GM08714 (cell line): ENCODE data around the gene MTNR1B.

Experiments
- H3K4me3 ChIP-seq: fragments of 200-500 bp; sonication (Bioruptor generic); 2 replicates; pipeline ENCODE4 v1.5.1; 2014; ENCODE audit warnings: mild to moderate bottlenecking, low read length, inconsistent platforms
- ZNF274 ChIP-seq: IDR thresholded peaks from 2 replicates; pipeline ENCODE4 v1.6.1; 2012; ENCODE audit warnings: mild to moderate bottlenecking, low read depth, low read length

MTNR1B gene

GRCh38 chr11:92969634-92970347 is at the start of gene MTNR1B:
TSS of gene MTNR1B (plus strand) at chr11:92969651. CDS start at chr11:92969726, 75 bp downstream.
- no peak for TF ChIP-seq ZNF274
- H3K4me3 ChIP-seq = no peak within 1 kb of the TSS

GRCh38 chr11:92920331-92920730 is 49.1 kb upstream of the MTNR1B start:
- TF ChIP-seq ZNF274 = no peak
- no peak overlapping the region for H3K4me3 ChIP-seq

GRCh38 chr11:92922731-92923130 is 46.7 kb upstream of the MTNR1B start:
- TF ChIP-seq ZNF274 = no peak
- no peak overlapping the region for H3K4me3 ChIP-seq

GRCh38 chr11:92929246-92929645 is 40.2 kb upstream of the MTNR1B start:
- TF ChIP-seq ZNF274 = no peak
- no peak overlapping the region for H3K4me3 ChIP-seq

GRCh38 chr11:92929653-92930052 is 39.8 kb upstream of the MTNR1B start:
- no peak for TF ChIP-seq ZNF274
- no peak overlapping the region for H3K4me3 ChIP-seq

GRCh38 chr11:92931746-92932422 is 37.6 kb upstream of the MTNR1B start:
- no peak overlapping the region for H3K4me3 ChIP-seq
- TF ChIP-seq ZNF274 = no peak

- TF ChIP-seq ZNF274 = no peak
- no peak overlapping the region for H3K4me3 ChIP-seq
Observed at GRCh38 chr11:92939305-92939704, 30.1 kb upstream of the MTNR1B start.

- H3K4me3 ChIP-seq = no peak overlapping the region
- no peak for TF ChIP-seq ZNF274
Observed at GRCh38 chr11:92941676-92942571, 27.5 kb upstream of the MTNR1B start.

- no peak for TF ChIP-seq ZNF274
- H3K4me3 ChIP-seq = no peak overlapping the region
Observed at GRCh38 chr11:92946707-92947106, 22.7 kb upstream of the MTNR1B start.

GRCh38 chr11:92948116-92948515 is 21.3 kb upstream of the MTNR1B start:
- no peak overlapping the region for H3K4me3 ChIP-seq
- no peak for TF ChIP-seq ZNF274

GRCh38 chr11:92954003-92954402 is 15.4 kb upstream of the MTNR1B start:
- TF ChIP-seq ZNF274 = no peak
- H3K4me3 ChIP-seq = no peak overlapping the region

GRCh38 chr11:92955860-92956259 is 13.6 kb upstream of the MTNR1B start:
- TF ChIP-seq ZNF274 = no peak
- H3K4me3 ChIP-seq = no peak overlapping the region

- no peak for TF ChIP-seq ZNF274
- no peak overlapping the region for H3K4me3 ChIP-seq
Observed at GRCh38 chr11:92960886-92961285, 8.6 kb upstream of the MTNR1B start.

- no peak for TF ChIP-seq ZNF274
- no peak overlapping the region for H3K4me3 ChIP-seq
Observed at GRCh38 chr11:92962446-92962845, 7.0 kb upstream of the MTNR1B start.
